A549 (cell line): ENCODE data around the gene NEDD4L. TPM values are rescaled to one million over a fixed set of nuclear protein-coding genes. Genes with fewer than 3 reads are reported as not detected.

Experiments used
- ATAC-seq, 2 experiments: fragments of 200-7000 bp in 1 of 2; fragments of >200 bp in 1 of 2; cut with Nextera tagmentation in 1 of 2; cut with Tn5 transposase in 1 of 2; 3 replicates each; pipeline versions ENCODE4 v1.8.0 to v1.9.1; 2018 to 2020; ENCODE audit warnings: mild to moderate bottlenecking in 1 of 2, moderate library complexity in 1 of 2
- CTCF ChIA-PET: fragments of 300-600 bp; sonication (Branson Sonifier 250); formaldehyde crosslinking; extraction: SDS; loops from one replicate; lab custom pipeline; 2021; ENCODE audit warnings: antibody characterized with exemption, inconsistent platforms; lab: Yijun Ruan, JAX
- POLR2A ChIA-PET: fragments of 350-600 bp; formaldehyde crosslinking; extraction: SDS; loops from one replicate; lab custom pipeline; 2021; ENCODE audit warnings: antibody characterized with exemption, inconsistent platforms; lab: Yijun Ruan, JAX
- DNase-seq, 2 experiments: peaks; one replicate each; pipeline versions ENCODE4 v3.0.0 to v3.0.0-alpha.2; 2011 to 2016; ENCODE audit warnings: low read depth in 1 of 2, low spot score in 1 of 2
- FAIRE-seq: peaks from 2 replicates; lab custom pipeline; 2011; peaks lifted over from hg19 to GRCh38; lab: Jason Lieb, UNC
- H3K27ac ChIP-seq, 2 experiments: fragments of >200 bp; sonication (Bioruptor Twin); formaldehyde crosslinking; 3 replicates each; pipeline ENCODE4 v1.5.1; 2016 to 2017
- H3K4me1 ChIP-seq: fragments of >200 bp; sonication (Bioruptor Twin); formaldehyde crosslinking; 3 replicates; pipeline ENCODE4 v1.6.1; 2016
- H3K4me2 ChIP-seq: fragments of >200 bp; sonication (Bioruptor Twin); formaldehyde crosslinking; 3 replicates; pipeline ENCODE4 v1.6.1; 2016
- H3K4me3 ChIP-seq: fragments of >200 bp; sonication (Bioruptor Twin); formaldehyde crosslinking; 3 replicates; pipeline ENCODE4 v1.5.1; 2016
- H3K9me3 ChIP-seq: fragments of >200 bp; sonication (Bioruptor Twin); formaldehyde crosslinking; 3 replicates; pipeline ENCODE4 v1.6.1; 2016
- BHLHE40 ChIP-seq: IDR thresholded peaks from 2 replicates; pipeline ENCODE4 v1.6.1; 2012; ENCODE audit warnings: low read depth, low read length, inconsistent platforms
- CEBPB ChIP-seq, 2 experiments: fragments of >200 bp in 1 of 2; sonication (Bioruptor Twin) in 1 of 2; formaldehyde crosslinking in 1 of 2; IDR thresholded peaks; 2 replicates each; pipeline ENCODE4 v1.6.1; 2012 to 2016
- CHD2 ChIP-seq: fragments of 150-350 bp; IDR thresholded peaks from 2 replicates; pipeline ENCODE4 v1.6.1; 2014; ENCODE audit warnings: low read length; ENCODE audit not compliant: partially characterized antibody
- HDAC2 ChIP-seq: fragments of 200-600 bp; sonication (generic); IDR thresholded peaks from 2 replicates; pipeline ENCODE4 v1.6.1; 2016
- HOXB5 ChIP-seq: fragments of 250-450 bp; sonication (Bioruptor Pico); IDR thresholded peaks from 2 replicates; pipeline ENCODE4 v1.5.0; 2020; ENCODE audit warnings: mild to moderate bottlenecking, moderate library complexity
- MAFK ChIP-seq: fragments of 450-650 bp; IDR thresholded peaks from 2 replicates; pipeline ENCODE4 v1.6.1; 2014; ENCODE audit not compliant: partially characterized antibody
- MAZ ChIP-seq: fragments of 150-350 bp; IDR thresholded peaks from 2 replicates; pipeline ENCODE4 v1.6.1; 2014; ENCODE audit warnings: antibody characterized with exemption, low read depth, low read length, borderline replicate concordance
- NFE2L2 ChIP-seq: fragments of 150-350 bp; conservative IDR thresholded peaks from 2 replicates; pipeline ENCODE4 v1.6.1; 2014; ENCODE audit warnings: low read length
- NR3C1 ChIP-seq: fragments of >200 bp; sonication (Bioruptor Twin); formaldehyde crosslinking; IDR thresholded peaks from 3 replicates; pipeline ENCODE4 v1.6.1; 2017
- SREBF2 ChIP-seq: fragments of 450-650 bp; IDR thresholded peaks from 2 replicates; pipeline ENCODE4 v1.6.1; 2014; ENCODE audit warnings: mild to moderate bottlenecking, moderate library complexity
- ZFP36 ChIP-seq: fragments of 450-650 bp; IDR thresholded peaks from 2 replicates; pipeline ENCODE4 v1.6.1; 2014; ENCODE audit warnings: borderline replicate concordance; ENCODE audit not compliant: partially characterized antibody
- WGBS: methylation state at CpG from one replicate; pipeline ENCODE4 v1.1.6; 2017; ENCODE audit errors: missing lambda C conversion rate; 5-methylcytosine and 5-hydroxymethylcytosine counted together
- polyA plus RNA-seq, 4 experiments: library from polyadenylated mRNA; depleted of rRNA in 3 of 4; stranded (reverse); fragments of >200 nt; fragmentation: RNase III in 1 of 4; extraction: RNeasy Plus Mini Kit Qiagen cat#74134 plus additional on column Dnase treatment in 1 of 4; gene quantifications; 2 replicates in 3 of 4; 3 replicates in 1 of 4; pipeline ENCODE4 v1.2.3, GENCODE V29; 2011 to 2017
- TF ChIP-seq, protein P1 (sequence below): IDR thresholded peaks from 2 replicates; pipeline ENCODE4 v1.6.1; 2012
- TF ChIP-seq, protein P2 (sequence below): fragments of >200 bp; sonication (Bioruptor Twin); formaldehyde crosslinking; IDR thresholded peaks from 3 replicates; pipeline ENCODE4 v1.5.1; 2016
- TF ChIP-seq, protein P3 (sequence below): fragments of 150-350 bp; IDR thresholded peaks from 2 replicates; pipeline ENCODE4 v1.6.1; 2014; ENCODE audit warnings: low read depth, mild to moderate bottlenecking, low read length
- TF ChIP-seq, protein P4 (sequence below): IDR thresholded peaks from 2 replicates; pipeline ENCODE4 v1.6.1; 2012; ENCODE audit warnings: low read depth, borderline replicate concordance

NEDD4L gene
- polyA plus RNA-seq, 2 of the 4 experiments (the other 2 are of a cell fraction) = 18.0 to 36.5 TPM

DNA sequence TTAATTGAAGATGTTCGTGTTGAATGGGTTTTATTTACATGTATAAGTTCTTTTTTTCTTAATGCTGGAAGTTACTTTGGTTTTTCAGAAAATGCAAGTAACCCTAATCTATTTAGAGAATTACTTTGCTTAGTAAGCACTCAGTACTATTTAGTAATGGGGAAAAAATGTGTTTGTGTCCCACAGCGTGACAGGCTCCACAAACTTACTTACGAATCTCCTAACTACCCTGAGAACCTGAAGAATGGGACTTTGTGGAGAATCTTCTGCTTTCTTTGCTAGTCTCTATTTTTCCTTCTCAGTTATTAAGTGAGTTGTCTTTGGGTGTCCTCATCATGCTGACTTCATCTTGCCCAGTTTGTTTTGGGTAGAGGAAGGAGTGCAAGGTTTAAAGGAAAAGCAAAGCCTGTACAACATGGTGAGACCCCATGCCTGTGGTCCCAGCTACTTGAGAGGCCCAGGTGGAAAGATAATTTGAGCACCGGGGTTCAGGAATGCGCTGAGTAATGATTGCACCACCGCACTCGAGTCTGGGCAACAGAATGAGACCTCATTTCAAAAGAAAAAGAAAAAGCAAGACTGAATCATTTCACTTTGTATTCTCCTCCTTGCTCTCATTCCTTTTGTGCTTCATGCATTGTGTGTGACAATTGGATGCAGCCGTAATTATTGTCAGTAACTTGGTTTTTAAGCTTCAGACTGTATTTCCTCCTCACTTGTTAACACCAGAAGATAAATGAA, 10.2 kb downstream of the NEDD4L start:
- POLR2A ChIA-PET = no interaction called here
- ATAC-seq (peak in 1 of 2 experiments; percentile 36; a peak in 2 of 6 replicates), FAIRE-seq (no peak), DNase-seq (peak in 1 of 2 experiments; percentile 26)
- Histone ChIP-seq H3K4me3 (0 out of 3 replicates have a peak overlapping the region, but pooled peaks have one; percentile 12), H3K27ac (peak overlapping the region; percentile 76 to 82), H3K4me2 (peak overlapping the region; percentile 74), H3K9me3 (no peaks in the 10 kb centered on the region), H3K4me1 (peaks cover 36% of the 10 kb centered on the region)
- CTCF ChIA-PET = interaction anchor here (1.1 to 2.0 kb wide), 3 partner anchors 11 to 67 kb away, joined by 3 to 7 read pairs (median 4); partner anchors contain the start of gene NEDD4L
- WGBS = 46% methylated on average over 8 of the region's 8 CpGs
- TF ChIP-seq, protein P1, sequence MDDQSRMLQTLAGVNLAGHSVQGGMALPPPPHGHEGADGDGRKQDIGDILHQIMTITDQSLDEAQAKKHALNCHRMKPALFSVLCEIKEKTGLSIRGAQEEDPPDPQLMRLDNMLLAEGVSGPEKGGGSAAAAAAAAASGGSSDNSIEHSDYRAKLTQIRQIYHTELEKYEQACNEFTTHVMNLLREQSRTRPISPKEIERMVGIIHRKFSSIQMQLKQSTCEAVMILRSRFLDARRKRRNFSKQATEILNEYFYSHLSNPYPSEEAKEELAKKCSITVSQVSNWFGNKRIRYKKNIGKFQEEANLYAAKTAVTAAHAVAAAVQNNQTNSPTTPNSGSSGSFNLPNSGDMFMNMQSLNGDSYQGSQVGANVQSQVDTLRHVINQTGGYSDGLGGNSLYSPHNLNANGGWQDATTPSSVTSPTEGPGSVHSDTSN = no peak
- TF ChIP-seq, protein P2, sequence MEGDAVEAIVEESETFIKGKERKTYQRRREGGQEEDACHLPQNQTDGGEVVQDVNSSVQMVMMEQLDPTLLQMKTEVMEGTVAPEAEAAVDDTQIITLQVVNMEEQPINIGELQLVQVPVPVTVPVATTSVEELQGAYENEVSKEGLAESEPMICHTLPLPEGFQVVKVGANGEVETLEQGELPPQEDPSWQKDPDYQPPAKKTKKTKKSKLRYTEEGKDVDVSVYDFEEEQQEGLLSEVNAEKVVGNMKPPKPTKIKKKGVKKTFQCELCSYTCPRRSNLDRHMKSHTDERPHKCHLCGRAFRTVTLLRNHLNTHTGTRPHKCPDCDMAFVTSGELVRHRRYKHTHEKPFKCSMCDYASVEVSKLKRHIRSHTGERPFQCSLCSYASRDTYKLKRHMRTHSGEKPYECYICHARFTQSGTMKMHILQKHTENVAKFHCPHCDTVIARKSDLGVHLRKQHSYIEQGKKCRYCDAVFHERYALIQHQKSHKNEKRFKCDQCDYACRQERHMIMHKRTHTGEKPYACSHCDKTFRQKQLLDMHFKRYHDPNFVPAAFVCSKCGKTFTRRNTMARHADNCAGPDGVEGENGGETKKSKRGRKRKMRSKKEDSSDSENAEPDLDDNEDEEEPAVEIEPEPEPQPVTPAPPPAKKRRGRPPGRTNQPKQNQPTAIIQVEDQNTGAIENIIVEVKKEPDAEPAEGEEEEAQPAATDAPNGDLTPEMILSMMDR = no peak
- TF ChIP-seq CEBPB (IDR thresholded peaks at IDR 0.05) (peak; percentile 60 to 65; a peak in 3 of 4 replicates), MAFK (peak; percentile 73), BHLHE40 (no peak), NFE2L2 (0 out of 2 replicates have a peak, but pooled peaks have one; percentile 36), NR3C1 (no peak), SREBF2 (no peak), MAZ (no peak)
- TF ChIP-seq, protein P3, sequence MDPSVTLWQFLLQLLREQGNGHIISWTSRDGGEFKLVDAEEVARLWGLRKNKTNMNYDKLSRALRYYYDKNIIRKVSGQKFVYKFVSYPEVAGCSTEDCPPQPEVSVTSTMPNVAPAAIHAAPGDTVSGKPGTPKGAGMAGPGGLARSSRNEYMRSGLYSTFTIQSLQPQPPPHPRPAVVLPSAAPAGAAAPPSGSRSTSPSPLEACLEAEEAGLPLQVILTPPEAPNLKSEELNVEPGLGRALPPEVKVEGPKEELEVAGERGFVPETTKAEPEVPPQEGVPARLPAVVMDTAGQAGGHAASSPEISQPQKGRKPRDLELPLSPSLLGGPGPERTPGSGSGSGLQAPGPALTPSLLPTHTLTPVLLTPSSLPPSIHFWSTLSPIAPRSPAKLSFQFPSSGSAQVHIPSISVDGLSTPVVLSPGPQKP = no peak

DNA sequence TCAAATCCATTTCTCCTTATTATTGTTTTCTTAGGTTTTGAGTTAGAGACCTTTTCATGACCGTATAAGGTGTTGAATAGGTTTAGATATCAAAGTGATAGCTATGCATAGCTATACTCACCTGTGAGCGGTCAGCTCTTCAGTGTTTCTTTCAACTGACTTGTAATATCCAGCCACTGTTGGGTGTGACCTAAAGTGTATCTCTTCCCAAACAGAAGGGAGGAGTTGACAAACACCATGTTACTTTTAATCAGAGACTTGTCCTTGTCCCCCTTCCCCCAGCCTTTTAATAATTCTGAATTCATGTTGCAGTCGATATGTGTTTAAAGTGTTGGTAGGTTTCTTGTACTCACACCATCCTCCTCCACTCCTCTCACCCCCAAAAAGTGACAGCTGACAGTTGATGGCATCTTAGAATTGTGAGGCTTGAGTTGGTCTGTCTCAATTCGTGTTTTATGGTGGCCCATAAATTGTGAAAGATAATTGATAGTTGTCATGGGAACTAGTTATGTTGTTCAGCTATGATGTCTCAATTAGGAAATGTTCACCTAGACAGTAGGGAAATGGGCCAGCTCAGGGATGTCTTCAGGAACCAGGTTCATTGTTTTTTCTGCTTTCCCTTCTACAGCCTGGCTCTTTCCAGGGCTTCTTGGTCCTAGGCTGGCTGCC, 12.0 kb downstream of the NEDD4L start:
- POLR2A ChIA-PET = no interaction called here
- Histone ChIP-seq H3K4me3 (no peak overlapping the region), H3K4me1 (peaks cover 36% of the 10 kb centered on the region), H3K9me3 (no peaks in the 10 kb centered on the region), H3K4me2 (no peak overlapping the region), H3K27ac (peak overlapping the region in 1 of 2 experiments; percentile 40; a peak in 1 of 6 replicates)
- DNase-seq = no peak
- TF ChIP-seq, protein P1 = no peak
- TF ChIP-seq CHD2 (no peak), HOXB5 (CRISPR knock-in tag) (no peak), HDAC2 (no peak), CEBPB (IDR thresholded peaks at IDR 0.05) (no peak), ZFP36 (no peak)
- TF ChIP-seq, protein P4, sequence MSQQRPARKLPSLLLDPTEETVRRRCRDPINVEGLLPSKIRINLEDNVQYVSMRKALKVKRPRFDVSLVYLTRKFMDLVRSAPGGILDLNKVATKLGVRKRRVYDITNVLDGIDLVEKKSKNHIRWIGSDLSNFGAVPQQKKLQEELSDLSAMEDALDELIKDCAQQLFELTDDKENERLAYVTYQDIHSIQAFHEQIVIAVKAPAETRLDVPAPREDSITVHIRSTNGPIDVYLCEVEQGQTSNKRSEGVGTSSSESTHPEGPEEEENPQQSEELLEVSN = no peak
- FAIRE-seq = no peak
- CTCF ChIA-PET = interaction anchor here (1.0 to 2.0 kb wide), 4 partner anchors 9 to 66 kb away, joined by 3 to 9 read pairs (median 7); partner anchors contain the start of gene NEDD4L
- no peak for ATAC-seq
- WGBS = 100% methylated on average over 4 of the region's 4 CpGs
